Loucy (cell line): ENCODE results near the gene TMEM107.

Experiments
- H2AFZ ChIP-seq: fragments of 200-600 bp; sonication (generic); 2 replicates; pipeline ENCODE4 v1.6.0; 2016; ENCODE audit warnings: antibody characterized with exemption, mild to moderate bottlenecking, low read length, moderate library complexity
- H3F3A ChIP-seq: fragments of 200-600 bp; 2 replicates; pipeline ENCODE4 v1.6.0; 2016; ENCODE audit warnings: antibody characterized with exemption, low read depth, mild to moderate bottlenecking
- H3K27me3 ChIP-seq: fragments of 200-600 bp; sonication (generic); 2 replicates; pipeline ENCODE4 v1.6.1; 2014; ENCODE audit warnings: low read length, mild to moderate bottlenecking; ENCODE audit not compliant: insufficient read depth, poor library complexity, severe bottlenecking
- H3K36me3 ChIP-seq: fragments of 200-600 bp; sonication (generic); 2 replicates; pipeline ENCODE4 v1.6.1; 2016; ENCODE audit warnings: low read length; ENCODE audit not compliant: insufficient read depth
- H3K4me1 ChIP-seq: fragments of 200-600 bp; sonication (generic); 2 replicates; pipeline ENCODE4 v1.5.1; 2014; ENCODE audit warnings: low read length, mild to moderate bottlenecking; ENCODE audit not compliant: insufficient read depth, poor library complexity, severe bottlenecking
- H3K4me2 ChIP-seq: fragments of 200-600 bp; sonication (generic); 2 replicates; pipeline ENCODE4 v1.6.0; 2014; ENCODE audit warnings: antibody characterized with exemption, low read length, low read depth, mild to moderate bottlenecking; ENCODE audit not compliant: poor library complexity, severe bottlenecking
- H3K4me3 ChIP-seq: fragments of 200-600 bp; sonication (generic); 2 replicates; pipeline ENCODE4 v1.5.1; 2014; ENCODE audit warnings: low read length, mild to moderate bottlenecking, mixed read lengths; ENCODE audit not compliant: poor library complexity, severe bottlenecking
- H3K79me2 ChIP-seq: fragments of 200-600 bp; sonication (generic); 2 replicates; pipeline ENCODE4 v1.6.1; 2014; ENCODE audit warnings: low read length; ENCODE audit not compliant: insufficient read depth
- H3K9ac ChIP-seq: fragments of 200-600 bp; sonication (generic); 2 replicates; pipeline ENCODE4 v1.6.0; 2014; ENCODE audit warnings: mild to moderate bottlenecking, low read depth, low read length, moderate library complexity; ENCODE audit not compliant: poor library complexity, severe bottlenecking
- H3K9me2 ChIP-seq: fragments of 200-600 bp; sonication (generic); replicated peaks from 2 replicates; pipeline ENCODE4 v1.6.1; 2016; ENCODE audit warnings: low read depth, low read length, mixed read lengths
- H3K9me3 ChIP-seq: fragments of 200-600 bp; sonication (generic); 2 replicates; pipeline ENCODE4 v1.6.1; 2014; ENCODE audit warnings: mild to moderate bottlenecking, antibody characterized with exemption, low read length, low read depth; ENCODE audit not compliant: insufficient read depth
- H4K20me1 ChIP-seq: fragments of 200-600 bp; sonication (generic); 2 replicates; pipeline ENCODE4 v1.6.0; 2014; ENCODE audit warnings: antibody characterized with exemption, low read length, mild to moderate bottlenecking; ENCODE audit not compliant: insufficient read depth, poor library complexity, severe bottlenecking
- EZH2phosphoT487 ChIP-seq: fragments of 200-600 bp; IDR thresholded peaks from 2 replicates; pipeline ENCODE4 v1.6.1; 2018; ENCODE audit warnings: antibody characterized with exemption, mild to moderate bottlenecking, moderate library complexity, borderline replicate concordance
- TF ChIP-seq, protein P1 (sequence below): fragments of 200-600 bp; sonication (generic); conservative IDR thresholded peaks from 2 replicates; pipeline ENCODE4 v1.5.1; 2014; ENCODE audit warnings: mild to moderate bottlenecking, antibody characterized with exemption, low read length

TMEM107 gene

DNA sequence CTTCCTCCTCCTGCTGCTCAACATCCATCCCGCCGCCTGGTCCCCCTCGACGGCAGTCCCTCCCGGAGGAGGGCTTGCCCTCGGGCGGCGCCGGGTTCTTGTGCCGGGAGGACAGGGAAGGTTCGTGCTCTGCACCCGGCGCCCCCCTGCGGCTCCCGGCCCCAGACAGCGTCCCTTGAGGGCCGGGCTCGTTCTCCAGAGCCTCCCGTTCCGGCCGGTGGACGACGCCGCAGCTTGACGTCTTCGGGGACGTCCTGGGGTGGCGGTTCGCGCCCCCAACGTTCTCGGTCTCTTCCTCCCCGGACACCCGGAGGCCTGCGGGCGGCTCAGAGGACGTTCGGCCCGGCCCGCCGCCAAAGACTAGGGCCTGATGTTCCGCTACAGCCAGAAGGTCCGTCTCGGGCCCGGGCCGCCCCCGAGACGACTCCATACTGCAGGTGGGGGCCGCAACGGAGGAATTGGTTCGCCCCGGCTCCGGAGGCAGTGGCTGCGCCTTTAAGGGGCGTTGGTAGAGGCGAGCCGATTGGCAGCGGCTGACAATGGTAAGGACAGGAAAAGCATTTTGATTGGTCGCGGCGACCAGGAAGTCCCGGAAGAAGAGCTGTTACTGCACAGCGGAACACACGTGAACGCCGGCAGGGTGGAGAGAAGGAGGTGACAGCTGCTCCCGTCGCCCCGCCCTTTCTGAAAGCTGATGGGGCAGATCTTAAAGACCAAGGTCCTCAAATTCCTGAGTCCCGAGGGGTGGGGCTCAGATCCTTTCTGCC is 13.7 kb upstream of the TMEM107 start, which contains the start of gene BORCS6:
Gene BORCS6 (minus strand): TSS at position 470 of the 767 bp plus-strand sequence. CDS start 40 bp downstream, at position 430.
- peaks cover 38% of the 10 kb centered on the region for H3K4me1 ChIP-seq
- peak within 1 kb of the TSS; percentile 84 for H3K4me3 ChIP-seq
- TF ChIP-seq, protein P1, sequence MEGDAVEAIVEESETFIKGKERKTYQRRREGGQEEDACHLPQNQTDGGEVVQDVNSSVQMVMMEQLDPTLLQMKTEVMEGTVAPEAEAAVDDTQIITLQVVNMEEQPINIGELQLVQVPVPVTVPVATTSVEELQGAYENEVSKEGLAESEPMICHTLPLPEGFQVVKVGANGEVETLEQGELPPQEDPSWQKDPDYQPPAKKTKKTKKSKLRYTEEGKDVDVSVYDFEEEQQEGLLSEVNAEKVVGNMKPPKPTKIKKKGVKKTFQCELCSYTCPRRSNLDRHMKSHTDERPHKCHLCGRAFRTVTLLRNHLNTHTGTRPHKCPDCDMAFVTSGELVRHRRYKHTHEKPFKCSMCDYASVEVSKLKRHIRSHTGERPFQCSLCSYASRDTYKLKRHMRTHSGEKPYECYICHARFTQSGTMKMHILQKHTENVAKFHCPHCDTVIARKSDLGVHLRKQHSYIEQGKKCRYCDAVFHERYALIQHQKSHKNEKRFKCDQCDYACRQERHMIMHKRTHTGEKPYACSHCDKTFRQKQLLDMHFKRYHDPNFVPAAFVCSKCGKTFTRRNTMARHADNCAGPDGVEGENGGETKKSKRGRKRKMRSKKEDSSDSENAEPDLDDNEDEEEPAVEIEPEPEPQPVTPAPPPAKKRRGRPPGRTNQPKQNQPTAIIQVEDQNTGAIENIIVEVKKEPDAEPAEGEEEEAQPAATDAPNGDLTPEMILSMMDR, result 0 out of 2 replicates have a peak, but pooled peaks have one; percentile 16
- TF ChIP-seq EZH2phosphoT487, result no peak
- peak within 1 kb of the TSS; percentile 99 for H3K4me2 ChIP-seq
- H3K79me2 ChIP-seq, result peaks cover 13% of the 10 kb centered on the region; the same call in 1 of the 2 replicates
- H3K9me3 ChIP-seq, result no peaks in the 10 kb centered on the region
- no peaks in the 10 kb centered on the region for H3K9me2 ChIP-seq
- no peaks in the 10 kb centered on the region for H3K36me3 ChIP-seq
- peak within 1 kb of the TSS; percentile 87 for H2AFZ ChIP-seq
- no peaks in the 10 kb centered on the region for H3K27me3 ChIP-seq
- peak within 1 kb of the TSS; percentile 87 for H3K9ac ChIP-seq
- H4K20me1 ChIP-seq, result peaks cover 5% of the 10 kb centered on the region
- H3F3A ChIP-seq, result peaks cover 22% of the 10 kb centered on the region

- H3K79me2 ChIP-seq, result peaks cover 13% of the 10 kb centered on the region; the same call in 1 of the 2 replicates
- TF ChIP-seq EZH2phosphoT487, result no peak
- TF ChIP-seq, protein P1, result no peak
- H3K36me3 ChIP-seq, result no peaks in the 10 kb centered on the region
- no peaks in the 10 kb centered on the region for H3K9me2 ChIP-seq
- H3K4me1 ChIP-seq, result peaks cover 38% of the 10 kb centered on the region
- H3F3A ChIP-seq, result peaks cover 22% of the 10 kb centered on the region
- no peaks in the 10 kb centered on the region for H3K9me3 ChIP-seq
- peak overlapping the region; percentile 87; the same call in 1 of the 2 replicates for H2AFZ ChIP-seq
- no peaks in the 10 kb centered on the region for H3K27me3 ChIP-seq
- H3K9ac ChIP-seq, result peak overlapping the region; percentile 87
- H3K4me3 ChIP-seq, result peak overlapping the region; percentile 84
- H4K20me1 ChIP-seq, result peaks cover 5% of the 10 kb centered on the region
- peak overlapping the region; percentile 99 for H3K4me2 ChIP-seq
Observed at GRCh38 chr17:8189041-8189710, 13.0 kb upstream of the TMEM107 start.

DNA sequence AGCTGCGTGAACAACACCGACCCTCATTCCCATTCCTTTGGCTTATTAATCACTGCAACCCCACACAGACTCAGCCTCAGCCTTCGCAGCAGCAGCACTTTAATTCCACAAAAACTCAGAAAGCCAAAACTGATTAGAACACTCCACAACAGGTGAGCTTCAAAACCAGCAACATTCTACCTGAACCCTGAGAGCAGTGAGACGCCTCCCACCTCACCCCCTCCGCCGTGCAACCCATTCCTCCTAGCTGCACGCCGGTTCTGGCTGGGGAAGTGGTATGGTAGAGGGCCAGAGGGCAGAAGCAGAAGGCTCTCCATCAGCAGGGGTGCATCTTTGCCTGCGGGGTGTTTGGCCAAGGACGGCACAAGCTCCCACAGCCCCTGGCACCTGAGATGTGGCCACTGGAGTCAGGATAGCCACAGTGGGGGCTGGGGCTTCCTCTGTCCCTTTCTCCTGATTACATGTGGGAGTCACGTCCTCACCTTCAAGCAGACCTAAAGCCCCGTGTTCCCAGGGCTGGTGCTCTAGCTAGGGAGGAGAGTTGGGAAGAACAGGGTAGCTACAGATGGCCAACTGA is 12.2 kb upstream of the TMEM107 start:
- TF ChIP-seq, protein P1, result no peak
- no peak for TF ChIP-seq EZH2phosphoT487
- no peaks in the 10 kb centered on the region for H3K27me3 ChIP-seq
- no peak overlapping the region for H2AFZ ChIP-seq
- peak overlapping the region; percentile 87 for H3K9ac ChIP-seq
- H3K79me2 ChIP-seq, result peaks cover 13% of the 10 kb centered on the region; the same call in 1 of the 2 replicates
- H3K4me1 ChIP-seq, result peaks cover 38% of the 10 kb centered on the region
- peaks cover 22% of the 10 kb centered on the region for H3F3A ChIP-seq
- peaks cover 5% of the 10 kb centered on the region for H4K20me1 ChIP-seq
- peak overlapping the region; percentile 99 for H3K4me2 ChIP-seq
- H3K9me3 ChIP-seq, result no peaks in the 10 kb centered on the region
- H3K9me2 ChIP-seq, result no peaks in the 10 kb centered on the region
- H3K36me3 ChIP-seq, result no peaks in the 10 kb centered on the region
- H3K4me3 ChIP-seq, result peak overlapping the region; percentile 84
